Measurements from ENCODE around the gene PHF24. TPM values are rescaled to one million over a fixed set of nuclear protein-coding genes. Genes with fewer than 3 reads are reported as not detected.

Gene PHF24
- total RNA-seq, 1 experiment from 2014 or later = not detected

GRCh38 chr9:34990908-34991606, 33.0 kb downstream of the PHF24 start:
- CTCF ChIA-PET = no interaction called here

GRCh38 chr9:34991607-34992375, 33.7 kb downstream of the PHF24 start:
- Mint-ChIP-seq H3K4me3 (ENCODE audit: low read depth, unreplicated experiment) (peak overlapping the region; percentile 71), H3K27me3 (ENCODE audit: unreplicated experiment) (peaks cover 30% of the 10 kb centered on the region), H3K36me3 (ENCODE audit: insufficient read depth, unreplicated experiment) (peaks cover 52% of the 10 kb centered on the region), H3K27ac (ENCODE audit: unreplicated experiment) (no peak overlapping the region), H3K9me3 (ENCODE audit: low read depth, unreplicated experiment) (no peaks in the 10 kb centered on the region), H3K4me1 (ENCODE audit: low read depth, unreplicated experiment) (peaks cover 28% of the 10 kb centered on the region)
- no peak for TF ChIP-seq CTCF (IDR thresholded peaks at IDR 0.05; ENCODE audit: unreplicated experiment)
- no TSS peak for BruUV-seq (replicated peaks)
- CTCF ChIA-PET = interaction anchor here (0.8 kb wide), 1 partner anchor 79 kb away, joined by 3 read pairs; no protein-coding TSS in a partner anchor
- DNase-seq = peak; percentile 13
- intact Hi-C loops (cut with micrococcal nuclease; ENCODE audit: unreplicated experiment) = no loop called here

More at GRCh38 chr9:34990908-34991606, 33.0 kb downstream of the PHF24 start:
- no peaks in the 10 kb centered on the region for H3K9me3 Mint-ChIP-seq (ENCODE audit: low read depth, unreplicated experiment)
- intact Hi-C loops (cut with micrococcal nuclease; ENCODE audit: unreplicated experiment) = no loop called here
- TF ChIP-seq CTCF (IDR thresholded peaks at IDR 0.05; ENCODE audit: unreplicated experiment) = no peak
- peaks cover 52% of the 10 kb centered on the region for H3K36me3 Mint-ChIP-seq (ENCODE audit: insufficient read depth, unreplicated experiment)
- TSS peak; percentile 60 for BruUV-seq (replicated peaks)
- H3K4me3 Mint-ChIP-seq (ENCODE audit: low read depth, unreplicated experiment) = peak overlapping the region; percentile 71
- DNase-seq = no peak
- H3K27me3 Mint-ChIP-seq (ENCODE audit: unreplicated experiment) = peaks cover 32% of the 10 kb centered on the region
- H3K4me1 Mint-ChIP-seq (ENCODE audit: low read depth, unreplicated experiment) = peaks cover 31% of the 10 kb centered on the region
- H3K27ac Mint-ChIP-seq (ENCODE audit: unreplicated experiment) = peak overlapping the region; percentile 48

GRCh38 chr9:34992376-34992951, 34.4 kb downstream of the PHF24 start:
- peaks cover 55% of the 10 kb centered on the region for H3K36me3 Mint-ChIP-seq (ENCODE audit: insufficient read depth, unreplicated experiment)
- H3K4me1 Mint-ChIP-seq (ENCODE audit: low read depth, unreplicated experiment) = peaks cover 22% of the 10 kb centered on the region
- peaks cover 23% of the 10 kb centered on the region for H3K27me3 Mint-ChIP-seq (ENCODE audit: unreplicated experiment)
- H3K4me3 Mint-ChIP-seq (ENCODE audit: low read depth, unreplicated experiment) = no peak overlapping the region
- no peak overlapping the region for H3K27ac Mint-ChIP-seq (ENCODE audit: unreplicated experiment)
- no TSS peak for BruUV-seq (replicated peaks)
- TF ChIP-seq CTCF (IDR thresholded peaks at IDR 0.05; ENCODE audit: unreplicated experiment) = no peak
- H3K9me3 Mint-ChIP-seq (ENCODE audit: low read depth, unreplicated experiment) = no peaks in the 10 kb centered on the region
- intact Hi-C loops (cut with micrococcal nuclease; ENCODE audit: unreplicated experiment) = no loop called here
- no peak for DNase-seq
- CTCF ChIA-PET = interaction anchor here (0.8 kb wide), 1 partner anchor 79 kb away, joined by 3 read pairs; no protein-coding TSS in a partner anchor

GRCh38 chr9:34993502-34994259, 35.6 kb downstream of the PHF24 start:
- TF ChIP-seq CTCF (IDR thresholded peaks at IDR 0.05; ENCODE audit: unreplicated experiment) = no peak
- intact Hi-C loops (cut with micrococcal nuclease; ENCODE audit: unreplicated experiment) = no loop called here
- DNase-seq = no peak
- H3K9me3 Mint-ChIP-seq (ENCODE audit: low read depth, unreplicated experiment) = no peaks in the 10 kb centered on the region
- CTCF ChIA-PET = interaction anchor here (1.0 to 2.7 kb wide), 3 partner anchors 57 to 94 kb away, joined by 3 to 27 read pairs (median 3); no protein-coding TSS in a partner anchor
- peaks cover 13% of the 10 kb centered on the region for H3K27me3 Mint-ChIP-seq (ENCODE audit: unreplicated experiment)
- peak overlapping the region; percentile 51 for H3K27ac Mint-ChIP-seq (ENCODE audit: unreplicated experiment)
- no peak overlapping the region for H3K4me3 Mint-ChIP-seq (ENCODE audit: low read depth, unreplicated experiment)
- peaks cover 55% of the 10 kb centered on the region for H3K36me3 Mint-ChIP-seq (ENCODE audit: insufficient read depth, unreplicated experiment)
- no TSS peak for BruUV-seq (replicated peaks)
- H3K4me1 Mint-ChIP-seq (ENCODE audit: low read depth, unreplicated experiment) = peaks cover 13% of the 10 kb centered on the region
